HCT116 (cell line): ENCODE results near the gene PVR. TPM values are rescaled to one million over a fixed set of nuclear protein-coding genes. Genes with fewer than 3 reads are reported as not detected.

Experiments used
- ATAC-seq: fragments of 200-7000 bp; cut with Tn5 transposase; 2 replicates; pipeline ENCODE4 v1.9.1; 2020; ENCODE audit warnings: mild to moderate bottlenecking, moderate library complexity
- BruUV-seq: library from RNA; stranded (reverse); fragments of 400-500 nt; replicated peaks from 2 replicates; lab custom pipeline; 2021; lab: Mats Ljungman, UMichigan
- CTCF ChIA-PET: fragments of 300-600 bp; sonication (Branson Sonifier 250); formaldehyde crosslinking; loops from one replicate; lab custom pipeline; 2021; ENCODE audit warnings: antibody characterized with exemption; lab: Charles Lee
- POLR2A ChIA-PET: fragments of 300-600, 350-600 bp; sonication (Branson Sonifier 250); formaldehyde crosslinking; loops from one replicate; lab custom pipeline; 2021; ENCODE audit warnings: antibody characterized with exemption; lab: Charles Lee
- RAD21 ChIA-PET, 2 experiments: fragments of 300-600 bp; sonication (Branson Sonifier 250); formaldehyde crosslinking; loops; one replicate each; lab custom pipeline; 2023; ENCODE audit warnings: low total read pairs in 2 of 2; ENCODE audit not compliant: uncharacterized antibody in 2 of 2, unreplicated experiment in 2 of 2, low non-redundant PET in 1 of 2; lab: Charles Lee
- DNase-seq: peaks from one replicate; pipeline ENCODE4 v3.0.0-alpha.2; 2010; ENCODE audit warnings: low read depth, low spot score
- H2AFZ ChIP-seq: fragments of 200-600 bp; shearing (Covaris generic), sonication (generic); 2 replicates; pipeline ENCODE4 v1.6.1; 2017; ENCODE audit warnings: low read depth, mixed run types, mixed read lengths, antibody characterized with exemption, low read length; ENCODE audit not compliant: poor library complexity, severe bottlenecking
- H3K27ac ChIP-seq: 2 replicates; pipeline ENCODE4 v1.5.1; 2012; ENCODE audit warnings: low read depth, low read length
- H3K27me3 ChIP-seq: fragments of 200-600 bp; sonication (generic); 2 replicates; pipeline ENCODE4 v1.6.1; 2016; ENCODE audit warnings: mixed run types, low read length, mixed read lengths; ENCODE audit not compliant: insufficient read depth
- H3K36me3 ChIP-seq, 2 experiments: fragments of 200-500 bp in 1 of 2; fragments of 200-600 bp in 1 of 2; sonication (Bioruptor generic) in 1 of 2; sonication (generic) in 1 of 2; 2 replicates each; pipeline versions ENCODE4 v1.5.1 to v1.6.1; 2014 to 2016; ENCODE audit warnings: low read length in 2 of 2, inconsistent platforms in 1 of 2, mixed read lengths in 1 of 2, mixed run types in 1 of 2; ENCODE audit not compliant: insufficient read depth in 2 of 2, control insufficient read depth in 1 of 2
- H3K4me1 ChIP-seq, 2 experiments: fragments of 200-600 bp in 1 of 2; sonication (generic) in 1 of 2; 2 replicates each; pipeline versions ENCODE4 v1.5.1 to v1.6.1; 2012 to 2017; ENCODE audit warnings: low read length in 2 of 2, inconsistent platforms in 1 of 2, mild to moderate bottlenecking in 1 of 2, mixed read lengths in 1 of 2, mixed run types in 1 of 2, moderate library complexity in 1 of 2; ENCODE audit not compliant: insufficient read depth in 2 of 2, control insufficient read depth in 1 of 2
- H3K4me2 ChIP-seq: fragments of 200-600 bp; sonication (generic); 2 replicates; pipeline ENCODE4 v1.6.1; 2017; ENCODE audit warnings: mixed run types, low read length, mixed read lengths
- H3K4me3 ChIP-seq, 2 experiments: fragments of 200-600 bp in 1 of 2; sonication (generic) in 1 of 2; replicated peaks in 1 of 2; 2 replicates each; pipeline ENCODE4 v1.5.1; 2011 to 2016; ENCODE audit warnings: low read length in 2 of 2, control low read depth in 1 of 2, low read depth in 1 of 2, mild to moderate bottlenecking in 1 of 2, mixed read lengths in 1 of 2, mixed run types in 1 of 2
- H3K79me2 ChIP-seq: fragments of 200-600 bp; sonication (generic); 2 replicates; pipeline ENCODE4 v1.6.1; 2017; ENCODE audit warnings: mild to moderate bottlenecking, mixed run types, low read length, moderate library complexity, mixed read lengths; ENCODE audit not compliant: insufficient read depth
- H3K9ac ChIP-seq: fragments of 200-600 bp; sonication (generic); 2 replicates; pipeline ENCODE4 v1.6.1; 2016; ENCODE audit warnings: low read length, mixed read lengths
- H3K9me2 ChIP-seq: fragments of 200-600 bp; sonication (generic), shearing (Covaris generic); 2 replicates; pipeline ENCODE4 v1.6.1; 2017; ENCODE audit warnings: mixed run types, mild to moderate bottlenecking, moderate library complexity; ENCODE audit not compliant: insufficient read depth
- H3K9me3 ChIP-seq, 2 experiments: fragments of 200-500 bp in 1 of 2; fragments of 200-600 bp in 1 of 2; sonication (Bioruptor generic) in 1 of 2; sonication (generic) in 1 of 2; 2 replicates each; pipeline ENCODE4 v1.6.1; 2014 to 2017; ENCODE audit warnings: low read length in 2 of 2, mixed read lengths in 2 of 2, inconsistent platforms in 1 of 2, low read depth in 1 of 2, mild to moderate bottlenecking in 1 of 2, mixed run types in 1 of 2, moderate library complexity in 1 of 2; ENCODE audit not compliant: control insufficient read depth in 1 of 2, insufficient read depth in 1 of 2
- H4K20me1 ChIP-seq: fragments of 200-600 bp; sonication (generic), shearing (Covaris generic); 2 replicates; pipeline ENCODE4 v1.6.1; 2017; ENCODE audit warnings: mixed run types, mild to moderate bottlenecking, moderate library complexity; ENCODE audit not compliant: insufficient read depth
- CBX3 ChIP-seq: IDR thresholded peaks from 2 replicates; pipeline ENCODE4 v1.6.1; 2012; ENCODE audit warnings: low read depth
- CEBPB ChIP-seq: IDR thresholded peaks from 2 replicates; pipeline ENCODE4 v1.6.1; 2012; ENCODE audit warnings: low read depth
- POLR2A ChIP-seq: IDR thresholded peaks from 2 replicates; pipeline ENCODE4 v1.7.0; 2011; ENCODE audit warnings: borderline replicate concordance; ENCODE audit not compliant: insufficient read depth, insufficient read length; ENCODE audit errors: extremely low read depth
- SIN3A ChIP-seq: IDR thresholded peaks from 2 replicates; pipeline ENCODE4 v1.6.1; 2012; ENCODE audit warnings: low read depth
- YY1 ChIP-seq: IDR thresholded peaks from 2 replicates; pipeline ENCODE4 v1.6.1; 2011; ENCODE audit warnings: low read length, low read depth, moderate library complexity, mild to moderate bottlenecking; ENCODE audit not compliant: insufficient replicate concordance; ENCODE audit errors: extremely low read depth
- intact Hi-C: fragments of 100-400 bp; cut with micrococcal nuclease; formaldehyde crosslinking; loops from 2 replicates; pipeline ENCODE4 v1.10.0; 2022
- microRNA counts: library from miRNA; unstranded; fragments of <30 nt; microRNA quantifications from one replicate; lab custom pipeline; 2015
- microRNA-seq: library from miRNA; unstranded; fragments of <30 nt; microRNA quantifications from one replicate; pipeline ENCODE4, GENCODE V29; 2016; ENCODE audit warnings: borderline number of aligned reads
- total RNA-seq: library from RNA; stranded (reverse); gene quantifications from one replicate; pipeline ENCODE4 v1.2.1, GENCODE V29; 2021; ENCODE audit not compliant: unreplicated experiment
- TF ChIP-seq, protein P1 (sequence below): IDR thresholded peaks from 2 replicates; pipeline ENCODE4 v1.6.1; 2011; ENCODE audit warnings: mild to moderate bottlenecking, low read length, moderate library complexity; ENCODE audit not compliant: insufficient replicate concordance; ENCODE audit errors: extremely low read depth
- TF ChIP-seq, protein P2 (sequence below): IDR thresholded peaks from 2 replicates; pipeline ENCODE4 v1.6.1; 2012

The PVR gene
- total RNA-seq, 1 experiment from 2014 or later = 62.0 TPM

DNA sequence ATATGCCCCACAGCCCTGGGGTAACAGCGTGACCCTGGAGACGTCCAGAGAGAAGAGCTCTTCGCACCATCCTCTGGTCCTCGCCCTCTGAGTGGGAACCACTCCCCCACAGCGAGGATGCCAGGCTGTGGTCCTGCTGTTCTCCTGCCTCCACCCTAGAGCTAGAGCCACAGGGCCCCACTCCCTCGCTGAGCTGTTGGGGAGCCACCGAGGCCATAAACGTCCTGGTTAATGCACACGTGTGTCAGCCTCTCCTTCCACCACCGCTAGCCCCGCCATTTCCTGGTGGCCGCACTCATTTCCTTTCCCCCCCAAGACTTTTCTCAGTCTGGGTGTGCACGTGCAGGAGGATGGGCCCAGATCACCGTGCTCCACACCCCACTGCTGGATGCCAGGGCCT, 66.8 kb downstream of the PVR start (continued):
- TF ChIP-seq, protein P1, sequence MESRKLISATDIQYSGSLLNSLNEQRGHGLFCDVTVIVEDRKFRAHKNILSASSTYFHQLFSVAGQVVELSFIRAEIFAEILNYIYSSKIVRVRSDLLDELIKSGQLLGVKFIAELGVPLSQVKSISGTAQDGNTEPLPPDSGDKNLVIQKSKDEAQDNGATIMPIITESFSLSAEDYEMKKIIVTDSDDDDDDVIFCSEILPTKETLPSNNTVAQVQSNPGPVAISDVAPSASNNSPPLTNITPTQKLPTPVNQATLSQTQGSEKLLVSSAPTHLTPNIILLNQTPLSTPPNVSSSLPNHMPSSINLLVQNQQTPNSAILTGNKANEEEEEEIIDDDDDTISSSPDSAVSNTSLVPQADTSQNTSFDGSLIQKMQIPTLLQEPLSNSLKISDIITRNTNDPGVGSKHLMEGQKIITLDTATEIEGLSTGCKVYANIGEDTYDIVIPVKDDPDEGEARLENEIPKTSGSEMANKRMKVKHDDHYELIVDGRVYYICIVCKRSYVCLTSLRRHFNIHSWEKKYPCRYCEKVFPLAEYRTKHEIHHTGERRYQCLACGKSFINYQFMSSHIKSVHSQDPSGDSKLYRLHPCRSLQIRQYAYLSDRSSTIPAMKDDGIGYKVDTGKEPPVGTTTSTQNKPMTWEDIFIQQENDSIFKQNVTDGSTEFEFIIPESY = no peak
- no peak for TF ChIP-seq CEBPB
- TF ChIP-seq, all 23 proteins: peak for 0

DNA sequence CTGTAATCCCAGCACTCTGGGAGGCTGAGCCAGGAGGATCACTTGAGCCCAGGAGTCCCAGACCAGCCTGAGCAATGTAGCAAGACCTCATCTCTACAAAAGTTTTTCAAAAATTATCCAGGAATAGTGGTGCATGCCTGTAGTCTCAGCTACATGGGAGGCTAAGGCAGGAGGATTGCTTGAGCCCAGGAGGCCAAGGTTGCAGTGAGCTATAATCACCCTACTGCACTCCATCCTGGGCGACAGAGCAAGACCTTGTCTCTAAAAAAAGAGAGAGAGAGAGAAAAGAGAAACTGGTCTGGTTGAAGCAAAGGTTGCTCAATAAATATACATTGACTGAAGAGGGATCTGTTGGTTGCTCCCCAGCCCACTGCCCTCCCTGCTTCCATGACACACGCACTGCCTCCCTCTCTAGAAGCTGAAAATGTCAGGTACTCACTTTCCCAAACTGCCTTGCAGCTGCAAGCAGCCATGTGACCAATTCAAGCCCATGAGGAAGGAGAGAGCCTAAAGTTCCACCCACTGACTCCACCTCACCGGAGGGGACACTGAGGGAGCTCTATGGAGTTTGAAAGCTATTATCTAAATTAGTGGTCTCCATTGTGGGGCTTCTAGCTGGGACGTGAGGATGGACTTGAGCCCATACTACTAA, 69.3 kb downstream of the PVR start:
- Histone ChIP-seq H3K9ac (no peak overlapping the region), H3K9me2 (no peaks in the 10 kb centered on the region), H3K4me3 (no peak overlapping the region), H3K36me3 (no peaks in the 10 kb centered on the region), H3K27ac (no peak overlapping the region), H4K20me1 (no peaks in the 10 kb centered on the region), H3K9me3 (peaks cover 0 to 9% of the 10 kb centered on the region in 2 experiments; a peak in 1 of 4 replicates), H3K27me3 (no peaks in the 10 kb centered on the region), H3K4me2 (no peak overlapping the region), H3K4me1 (peaks cover 0 to 6% of the 10 kb centered on the region in 2 experiments; a peak in 2 of 4 replicates), H2AFZ (no peak overlapping the region), H3K79me2 (no peaks in the 10 kb centered on the region)
- CTCF ChIA-PET = interaction anchor here (0.8 to 1.7 kb wide), 5 partner anchors 11 to 142 kb away, joined by 3 to 6 read pairs (median 4); no protein-coding TSS in a partner anchor
- no TSS peak for BruUV-seq
- intact Hi-C loops = no loop called here
- POLR2A ChIA-PET = no interaction called here
- ATAC-seq (peak; percentile 88), DNase-seq (no peak)
- RAD21 ChIA-PET = interaction anchor here in 1 of 2 experiments (0.6 kb wide), 1 partner anchor 48 kb away, joined by 3 read pairs; no protein-coding TSS in a partner anchor
- TF ChIP-seq YY1 = no peak
- TF ChIP-seq POLR2A = no peak
- TF ChIP-seq, protein P2, sequence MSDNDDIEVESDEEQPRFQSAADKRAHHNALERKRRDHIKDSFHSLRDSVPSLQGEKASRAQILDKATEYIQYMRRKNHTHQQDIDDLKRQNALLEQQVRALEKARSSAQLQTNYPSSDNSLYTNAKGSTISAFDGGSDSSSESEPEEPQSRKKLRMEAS = no peak
- no peak for TF ChIP-seq CBX3
- TF ChIP-seq SIN3A = no peak

MicroRNAs encoded within 50 kb of the gene (microRNA counts, 767-probe panel; counts per million panel counts)
- microRNA hsa-miR-4531 (lab: Ali Mortazavi, UCI) = not detected

Small RNA genes lying within 50 kb of the gene (microRNA-seq; reads per million reads assigned to microRNA genes)
- not detected for gene MIR4531

Other genes with a start within 250 kb of the PVR start
- gene ZNF285, start 242.3 kb upstream of the PVR start, total RNA-seq = not detected
- gene ZNF229, start 195.4 kb upstream of the PVR start, total RNA-seq = not detected
- 7.3 TPM for gene ZNF180, start 143.4 kb upstream of the PVR start, total RNA-seq
- gene CEACAM20, start 114.2 kb upstream of the PVR start, total RNA-seq = not detected
- gene IGSF23, start 30.3 kb upstream of the PVR start, total RNA-seq = not detected
- 4.0 TPM for gene CEACAM19, start 27.6 kb downstream of the PVR start, total RNA-seq
- not detected for gene CEACAM16, start 55.2 kb downstream of the PVR start, total RNA-seq
- 37.9 TPM for gene BCL3, start 104.8 kb downstream of the PVR start, total RNA-seq
- 54.3 TPM for gene CBLC, start 134.0 kb downstream of the PVR start, total RNA-seq
- 78.7 TPM for gene BCAM, start 165.2 kb downstream of the PVR start, total RNA-seq
- gene NECTIN2, start 202.4 kb downstream of the PVR start, total RNA-seq = 96.3 TPM
- 178 TPM for gene TOMM40, start 247.3 kb downstream of the PVR start, total RNA-seq